ENCODE measurements around the gene SLC22A3.
"Not testable (repeated sequence)": the region's sequence is repeated elsewhere in the genome, so short reads cannot be mapped to it uniquely, and the experiment has no call there.

SLC22A3 gene

GRCh38 chr6:160420253-160420968, 72.2 kb downstream of the SLC22A3 start:
- no peak for DNase-seq

- no peak for DNase-seq
Measured at GRCh38 chr6:160420969-160421556, 72.9 kb downstream of the SLC22A3 start.

- DNase-seq = no peak
Measured at GRCh38 chr6:160421854-160422253, 73.7 kb downstream of the SLC22A3 start.

- no peak for DNase-seq
Measured at GRCh38 chr6:160424256-160424655, 76.1 kb downstream of the SLC22A3 start.

GRCh38 chr6:160426136-160426535, 78.0 kb downstream of the SLC22A3 start:
- no peak for DNase-seq

- no peak for DNase-seq
Measured at GRCh38 chr6:160427312-160428068, 79.3 kb downstream of the SLC22A3 start.

- no peak for DNase-seq
Measured at GRCh38 chr6:160428069-160428430, 79.9 kb downstream of the SLC22A3 start.

GRCh38 chr6:160428818-160429619, 80.8 kb downstream of the SLC22A3 start:
- no peak for DNase-seq

GRCh38 chr6:160429620-160429895, 81.4 kb downstream of the SLC22A3 start:
- no peak for DNase-seq

GRCh38 chr6:160430203-160430602, 82.0 kb downstream of the SLC22A3 start:
- DNase-seq = no peak

GRCh38 chr6:160430751-160431150, 82.6 kb downstream of the SLC22A3 start:
- no peak for DNase-seq

GRCh38 chr6:160431226-160431625, 83.0 kb downstream of the SLC22A3 start:
- no peak for DNase-seq

- no peak for DNase-seq
Measured at GRCh38 chr6:160431791-160432404, 83.7 kb downstream of the SLC22A3 start.

GRCh38 chr6:160435935-160436334, 87.8 kb downstream of the SLC22A3 start:
- no peak for DNase-seq

- DNase-seq = no peak
Measured at GRCh38 chr6:160437154-160437553, 89.0 kb downstream of the SLC22A3 start.

- no peak for DNase-seq
Measured at GRCh38 chr6:160437775-160438174, 89.6 kb downstream of the SLC22A3 start.

GRCh38 chr6:160438481-160438880, 90.3 kb downstream of the SLC22A3 start:
- DNase-seq = no peak

- DNase-seq = no peak
Measured at GRCh38 chr6:160439751-160440150, 91.6 kb downstream of the SLC22A3 start.

- DNase-seq = no peak
Measured at GRCh38 chr6:160442151-160442550, 94.0 kb downstream of the SLC22A3 start.

GRCh38 chr6:160445130-160445529, 97.0 kb downstream of the SLC22A3 start:
- DNase-seq = no peak

- DNase-seq = no peak
Measured at GRCh38 chr6:160447350-160447749, 99.2 kb downstream of the SLC22A3 start.

- not testable (repeated sequence) for DNase-seq
Measured at GRCh38 chr6:160449787-160450186, 101.6 kb downstream of the SLC22A3 start.

- no peak for DNase-seq
Measured at GRCh38 chr6:160450849-160451248, 102.7 kb downstream of the SLC22A3 start.
